PFSK-1 (cell line): ENCODE data around the gene PRL.

Source experiments
- FOXP2 ChIP-seq: optimal IDR thresholded peaks from 2 replicates; pipeline ENCODE3; 2011; ENCODE audit warnings: borderline replicate concordance, control low read depth, inconsistent platforms; ENCODE audit not compliant: insufficient read depth; ENCODE audit errors: extremely low read length, extremely low read depth
- POLR2AphosphoS5 ChIP-seq: IDR thresholded peaks from 2 replicates; pipeline ENCODE4 v1.6.1; 2012; ENCODE audit warnings: low read depth, mild to moderate bottlenecking, control low read depth, low read length, moderate library complexity
- SIN3A ChIP-seq: IDR thresholded peaks from 2 replicates; pipeline ENCODE4 v1.6.1; 2012; ENCODE audit warnings: mild to moderate bottlenecking, low read length, moderate library complexity, borderline replicate concordance; ENCODE audit not compliant: insufficient read depth

DNA sequence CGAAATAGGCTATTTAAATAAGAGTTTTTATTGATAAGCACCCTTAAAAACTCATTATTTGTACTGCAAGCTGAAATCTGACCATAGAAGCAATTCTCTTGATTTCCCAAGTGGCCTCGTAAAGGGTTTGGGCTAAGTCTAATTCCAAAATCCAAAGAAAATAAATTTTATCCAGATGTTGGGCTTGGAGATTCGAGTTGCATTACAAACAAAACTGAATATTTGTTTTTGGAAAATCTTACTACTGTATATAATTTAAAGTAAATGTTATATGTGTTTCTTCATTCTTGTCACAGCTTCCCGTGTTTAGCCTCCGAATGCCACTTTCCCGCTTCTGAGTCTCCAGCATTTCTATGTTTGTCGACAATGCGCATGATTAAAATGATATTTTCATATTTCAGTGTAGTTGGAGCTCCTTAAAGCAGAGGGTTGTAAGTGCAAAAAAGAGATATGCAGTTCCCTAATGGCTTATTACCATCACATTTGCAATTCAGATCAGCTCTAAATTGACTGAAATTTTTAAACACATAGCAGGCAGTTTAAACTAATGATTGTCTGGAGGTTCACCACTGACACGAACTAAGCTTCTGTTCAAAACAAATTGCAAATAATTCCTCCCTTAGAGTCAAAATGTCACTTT is 47.0 kb downstream of the PRL start:
- TF ChIP-seq SIN3A, result no peak
- TF ChIP-seq POLR2AphosphoS5, result no peak
- TF ChIP-seq FOXP2, result no peak
